SK-N-DZ (cell line): ENCODE measurements around the gene DPF3.

ENCODE experiments used
- DNase-seq: peaks from one replicate; pipeline ENCODE4 v3.0.0-alpha.2; 2015; ENCODE audit warnings: low spot score

DPF3 gene

GRCh38 chr14:72715850-72716228 is 178.1 kb downstream of the DPF3 start:
- DNase-seq: no peak

- no peak for DNase-seq
Observed at GRCh38 chr14:72715215-72715849, 178.6 kb downstream of the DPF3 start.

- DNase-seq: no peak
Observed at GRCh38 chr14:72714871-72715214, 179.1 kb downstream of the DPF3 start.

GRCh38 chr14:72714094-72714493 is 179.8 kb downstream of the DPF3 start:
- no peak for DNase-seq

GRCh38 chr14:72711936-72712335 is 182.0 kb downstream of the DPF3 start:
- DNase-seq: no peak

GRCh38 chr14:72709916-72710611 is 183.8 kb downstream of the DPF3 start:
- no peak for DNase-seq

GRCh38 chr14:72708708-72709475 is 185.0 kb downstream of the DPF3 start:
- DNase-seq: no peak

- DNase-seq: no peak
Observed at GRCh38 chr14:72708222-72708621, 185.7 kb downstream of the DPF3 start.

GRCh38 chr14:72706485-72706884 is 187.4 kb downstream of the DPF3 start:
- no peak for DNase-seq

- DNase-seq: no peak
Observed at GRCh38 chr14:72704502-72704901, 189.4 kb downstream of the DPF3 start.

- no peak for DNase-seq
Observed at GRCh38 chr14:72701605-72702004, 192.3 kb downstream of the DPF3 start.

- no peak for DNase-seq
Observed at GRCh38 chr14:72701237-72701565, 192.7 kb downstream of the DPF3 start.

GRCh38 chr14:72700338-72701236 is 193.3 kb downstream of the DPF3 start:
- no peak for DNase-seq

GRCh38 chr14:72699852-72700257 is 194.0 kb downstream of the DPF3 start:
- no peak for DNase-seq

GRCh38 chr14:72699443-72699842 is 194.5 kb downstream of the DPF3 start:
- DNase-seq: no peak

GRCh38 chr14:72692696-72693095 is 201.2 kb downstream of the DPF3 start:
- no peak for DNase-seq

- DNase-seq: no peak
Observed at GRCh38 chr14:72690324-72690723, 203.6 kb downstream of the DPF3 start.

GRCh38 chr14:72688990-72689671 is 204.8 kb downstream of the DPF3 start:
- no peak for DNase-seq

- no peak for DNase-seq
Observed at GRCh38 chr14:72686832-72687231, 207.1 kb downstream of the DPF3 start.

- no peak for DNase-seq
Observed at GRCh38 chr14:72686101-72686500, 207.8 kb downstream of the DPF3 start.

- no peak for DNase-seq
Observed at GRCh38 chr14:72685456-72685855, 208.4 kb downstream of the DPF3 start.
